SU-DHL-6 (cell line): ENCODE data around the gene ARHGAP30.

Source experiments
- EZH2phosphoT487 ChIP-seq: fragments of 200-600 bp; sonication (generic), shearing (Covaris generic); conservative IDR thresholded peaks from 2 replicates; pipeline ENCODE4 v1.6.1; 2018; ENCODE audit warnings: mild to moderate bottlenecking, antibody characterized with exemption, low read length, moderate library complexity, mixed read lengths
- TF ChIP-seq, protein P1 (sequence below): fragments of 200-600 bp; sonication (generic); IDR thresholded peaks from one replicate; pipeline ENCODE4 v1.5.1; 2017; ENCODE audit warnings: antibody characterized with exemption, mild to moderate bottlenecking, low read length, moderate library complexity; ENCODE audit not compliant: insufficient read depth, poor library complexity, severe bottlenecking

GRCh38 chr1:161111527-161111926 is 41.8 kb upstream of the ARHGAP30 start:
- TF ChIP-seq, protein P1, sequence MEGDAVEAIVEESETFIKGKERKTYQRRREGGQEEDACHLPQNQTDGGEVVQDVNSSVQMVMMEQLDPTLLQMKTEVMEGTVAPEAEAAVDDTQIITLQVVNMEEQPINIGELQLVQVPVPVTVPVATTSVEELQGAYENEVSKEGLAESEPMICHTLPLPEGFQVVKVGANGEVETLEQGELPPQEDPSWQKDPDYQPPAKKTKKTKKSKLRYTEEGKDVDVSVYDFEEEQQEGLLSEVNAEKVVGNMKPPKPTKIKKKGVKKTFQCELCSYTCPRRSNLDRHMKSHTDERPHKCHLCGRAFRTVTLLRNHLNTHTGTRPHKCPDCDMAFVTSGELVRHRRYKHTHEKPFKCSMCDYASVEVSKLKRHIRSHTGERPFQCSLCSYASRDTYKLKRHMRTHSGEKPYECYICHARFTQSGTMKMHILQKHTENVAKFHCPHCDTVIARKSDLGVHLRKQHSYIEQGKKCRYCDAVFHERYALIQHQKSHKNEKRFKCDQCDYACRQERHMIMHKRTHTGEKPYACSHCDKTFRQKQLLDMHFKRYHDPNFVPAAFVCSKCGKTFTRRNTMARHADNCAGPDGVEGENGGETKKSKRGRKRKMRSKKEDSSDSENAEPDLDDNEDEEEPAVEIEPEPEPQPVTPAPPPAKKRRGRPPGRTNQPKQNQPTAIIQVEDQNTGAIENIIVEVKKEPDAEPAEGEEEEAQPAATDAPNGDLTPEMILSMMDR, result no peak
- no peak for TF ChIP-seq EZH2phosphoT487
